Activated CD4-positive, alpha-beta T cell treated with anti-CD3 and anti-CD28 coated beads, Interleukin-2, amount 50 U/mL, for 48 hours (primary cell): Measurements from ENCODE around the gene NOS2.

Source experiments
- DNase-seq, 2 experiments: peaks; one replicate each; pipeline ENCODE4 v3.0.0-alpha.2; 2020

The NOS2 gene

GRCh38 chr17:27818401-27819105 is 18.2 kb upstream of the NOS2 start:
- no peak for DNase-seq

- no peak for DNase-seq
Observed at GRCh38 chr17:27817731-27818130, 17.4 kb upstream of the NOS2 start.

- DNase-seq = no peak
Observed at GRCh38 chr17:27816946-27817345, 16.6 kb upstream of the NOS2 start.

- no peak for DNase-seq
Observed at GRCh38 chr17:27811961-27812360, 11.6 kb upstream of the NOS2 start.

- DNase-seq = no peak
Observed at GRCh38 chr17:27810902-27811557, 10.7 kb upstream of the NOS2 start.

- peak; percentile 43 to 55 for DNase-seq
Observed at GRCh38 chr17:27810211-27810901, 10.0 kb upstream of the NOS2 start.

- DNase-seq = no peak
Observed at GRCh38 chr17:27809555-27809954, 9.2 kb upstream of the NOS2 start.

GRCh38 chr17:27808628-27809027 is 8.3 kb upstream of the NOS2 start:
- DNase-seq = peak; percentile 41 to 48

- peak; percentile 43 to 62 for DNase-seq
Observed at GRCh38 chr17:27807567-27808470, 7.5 kb upstream of the NOS2 start.

GRCh38 chr17:27805520-27806146 is 5.3 kb upstream of the NOS2 start:
- DNase-seq = peak; percentile 85 to 87

GRCh38 chr17:27804113-27804512 is 3.8 kb upstream of the NOS2 start:
- no peak for DNase-seq

GRCh38 chr17:27802962-27803680 is 2.8 kb upstream of the NOS2 start:
- no peak for DNase-seq

GRCh38 chr17:27802033-27802432 is 1.7 kb upstream of the NOS2 start:
- no peak for DNase-seq

- DNase-seq = no peak
Observed at GRCh38 chr17:27798376-27798775, 2.0 kb downstream of the NOS2 start.

GRCh38 chr17:27797390-27798091 is 2.8 kb downstream of the NOS2 start:
- DNase-seq = no peak

GRCh38 chr17:27793906-27794569 is 6.3 kb downstream of the NOS2 start:
- DNase-seq = no peak

GRCh38 chr17:27793168-27793905 is 7.0 kb downstream of the NOS2 start:
- DNase-seq = no peak

GRCh38 chr17:27792095-27792494 is 8.2 kb downstream of the NOS2 start:
- DNase-seq = no peak

GRCh38 chr17:27788919-27789318 is 11.4 kb downstream of the NOS2 start:
- no peak for DNase-seq
